Measurements from ENCODE around the gene MCM5.

The MCM5 gene

DNA sequence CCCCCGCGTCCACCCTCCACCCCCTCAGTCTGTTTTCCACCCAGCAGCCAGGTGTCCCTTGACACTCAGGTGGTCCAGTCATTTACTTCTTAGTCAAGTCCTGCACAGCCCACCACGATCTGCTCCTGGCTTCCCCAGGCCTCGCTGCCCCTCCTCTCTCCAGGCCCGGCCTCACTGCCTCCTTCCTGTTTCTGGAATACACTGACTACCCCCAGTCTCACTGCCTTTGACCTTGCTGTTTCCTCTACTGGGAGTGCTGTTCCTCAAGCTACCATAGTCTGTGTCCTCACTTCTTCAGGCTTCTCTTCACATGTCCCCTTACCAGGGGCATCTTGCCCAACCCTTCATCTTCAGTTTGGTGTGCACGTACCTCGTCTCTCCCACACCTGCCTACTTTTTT is 7.4 kb downstream of the MCM5 start:
- Histone ChIP-seq H3K4me1 (ENCODE audit: control insufficient read depth, insufficient read depth, low read length) (no peaks in the 10 kb centered on the region), H3K27me3 (ENCODE audit: control insufficient read depth, insufficient read depth, low read length) (no peaks in the 10 kb centered on the region)

DNA sequence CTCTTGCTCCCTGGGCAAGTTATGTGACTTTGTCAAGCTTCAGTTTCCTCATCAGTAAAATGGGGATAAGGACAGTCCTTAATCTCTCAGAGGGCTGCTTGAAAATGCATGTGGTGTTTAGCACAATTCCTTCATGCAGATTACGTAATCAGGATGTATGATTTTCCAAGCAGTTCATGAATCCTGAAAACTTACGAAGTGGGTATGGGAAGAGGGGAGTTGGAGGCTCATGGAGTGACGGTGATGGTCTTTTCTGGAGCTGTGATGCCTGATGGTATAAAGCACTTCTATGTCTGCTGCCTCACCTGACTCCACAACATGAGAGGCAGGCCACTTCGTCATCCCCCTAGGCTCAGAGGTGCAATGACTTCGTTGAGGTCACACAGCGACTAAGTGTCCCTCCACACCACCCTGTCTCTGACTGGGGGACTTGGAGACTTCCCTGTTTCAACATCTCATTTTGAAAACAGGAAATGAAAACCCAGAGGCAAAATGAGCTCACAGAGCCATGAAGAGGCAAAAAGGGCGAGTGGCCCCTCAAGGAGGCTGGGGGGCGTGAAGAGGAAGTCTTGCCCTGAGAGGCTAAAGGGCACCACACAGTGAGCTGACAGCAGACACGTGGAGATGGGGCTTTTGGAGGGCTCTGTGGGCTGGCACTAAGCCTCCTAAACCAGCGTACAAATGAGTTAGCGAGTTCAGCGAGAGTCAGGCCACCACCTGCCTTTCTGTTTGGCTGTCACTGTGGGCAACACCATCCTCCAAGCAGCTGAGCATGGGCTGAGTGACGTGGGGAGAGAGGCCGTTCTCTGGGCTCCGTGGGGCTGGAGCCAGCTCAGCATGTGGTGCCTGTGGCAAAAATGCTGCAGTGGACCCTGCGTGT is 10.1 kb downstream of the MCM5 start:
- Histone ChIP-seq H3K27ac (ENCODE audit: low read depth, low read length) (no peak overlapping the region), H3K36me3 (ENCODE audit: control insufficient read depth, insufficient read depth, low read length) (peaks cover 98% of the 10 kb centered on the region), H3K4me3 (ENCODE audit: low read depth, low read length) (no peak overlapping the region), H3K9me3 (ENCODE audit: control insufficient read depth, insufficient read depth, low read depth, low read length) (no peaks in the 10 kb centered on the region), H3K9ac (ENCODE audit: low read length) (no peak overlapping the region), H3K4me1 (ENCODE audit: control insufficient read depth, insufficient read depth, low read length) (no peaks in the 10 kb centered on the region), H3K27me3 (ENCODE audit: control insufficient read depth, insufficient read depth, low read length) (no peaks in the 10 kb centered on the region)

More for the DNA sequence above, 7.4 kb downstream of the MCM5 start:
- H3K36me3 ChIP-seq (ENCODE audit: control insufficient read depth, insufficient read depth, low read length) = peaks cover 99% of the 10 kb centered on the region
- no peak overlapping the region for H3K27ac ChIP-seq (ENCODE audit: low read depth, low read length)
- H3K4me3 ChIP-seq (ENCODE audit: low read depth, low read length) = no peak overlapping the region
- H3K9me3 ChIP-seq (ENCODE audit: control insufficient read depth, insufficient read depth, low read depth, low read length) = no peaks in the 10 kb centered on the region
- H3K9ac ChIP-seq (ENCODE audit: low read length) = no peak overlapping the region

DNA sequence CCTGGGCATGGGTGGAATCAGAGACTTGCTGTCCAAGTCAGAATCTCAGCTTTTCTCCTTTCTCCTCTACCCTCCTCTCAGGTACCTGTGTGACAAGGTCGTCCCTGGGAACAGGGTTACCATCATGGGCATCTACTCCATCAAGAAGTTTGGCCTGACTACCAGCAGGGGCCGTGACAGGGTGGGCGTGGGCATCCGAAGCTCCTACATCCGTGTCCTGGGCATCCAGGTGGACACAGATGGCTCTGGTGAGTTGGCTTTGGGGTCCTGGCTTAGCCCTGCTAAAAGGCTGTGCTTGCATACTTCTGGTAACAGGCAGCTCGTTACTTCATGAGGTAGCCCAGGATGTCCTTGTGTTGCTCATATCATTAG is 10.7 kb downstream of the MCM5 start:
- H3K4me3 ChIP-seq (ENCODE audit: low read depth, low read length) = no peak overlapping the region
- H3K9ac ChIP-seq (ENCODE audit: low read length) = no peak overlapping the region
- H3K27ac ChIP-seq (ENCODE audit: low read depth, low read length) = no peak overlapping the region

DNA sequence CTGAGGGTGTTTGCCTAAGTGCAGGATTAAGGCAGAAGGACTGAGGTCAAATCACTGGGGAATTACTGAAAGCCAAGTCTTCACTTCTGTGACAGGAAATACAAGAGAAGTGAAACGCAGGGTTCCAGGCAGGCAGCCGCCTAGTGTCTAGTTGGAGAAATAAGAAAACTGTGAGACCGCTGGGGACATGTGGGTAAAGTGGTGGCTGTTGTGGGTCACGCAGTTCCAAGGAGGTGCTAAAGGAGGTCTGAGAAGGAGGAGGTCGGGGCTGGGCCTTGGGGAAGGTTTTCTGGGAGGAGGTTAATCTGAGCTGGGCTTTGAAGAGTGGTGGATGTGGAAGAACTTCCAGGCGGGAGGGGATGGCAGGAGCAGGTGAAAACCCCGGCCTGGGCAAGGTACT is 11.2 kb downstream of the MCM5 start:
- Histone ChIP-seq H3K9ac (ENCODE audit: low read length) (no peak overlapping the region), H3K9me3 (ENCODE audit: control insufficient read depth, insufficient read depth, low read depth, low read length) (no peaks in the 10 kb centered on the region), H3K4me3 (ENCODE audit: low read depth, low read length) (no peak overlapping the region), H3K36me3 (ENCODE audit: control insufficient read depth, insufficient read depth, low read length) (peaks cover 98% of the 10 kb centered on the region), H3K27me3 (ENCODE audit: control insufficient read depth, insufficient read depth, low read length) (no peaks in the 10 kb centered on the region), H3K27ac (ENCODE audit: low read depth, low read length) (no peak overlapping the region), H3K4me1 (ENCODE audit: control insufficient read depth, insufficient read depth, low read length) (no peaks in the 10 kb centered on the region)

More for the DNA sequence above, 10.7 kb downstream of the MCM5 start:
- Histone ChIP-seq H3K9me3 (ENCODE audit: control insufficient read depth, insufficient read depth, low read depth, low read length) (no peaks in the 10 kb centered on the region), H3K27me3 (ENCODE audit: control insufficient read depth, insufficient read depth, low read length) (no peaks in the 10 kb centered on the region), H3K4me1 (ENCODE audit: control insufficient read depth, insufficient read depth, low read length) (no peaks in the 10 kb centered on the region), H3K36me3 (ENCODE audit: control insufficient read depth, insufficient read depth, low read length) (peaks cover 98% of the 10 kb centered on the region)

DNA sequence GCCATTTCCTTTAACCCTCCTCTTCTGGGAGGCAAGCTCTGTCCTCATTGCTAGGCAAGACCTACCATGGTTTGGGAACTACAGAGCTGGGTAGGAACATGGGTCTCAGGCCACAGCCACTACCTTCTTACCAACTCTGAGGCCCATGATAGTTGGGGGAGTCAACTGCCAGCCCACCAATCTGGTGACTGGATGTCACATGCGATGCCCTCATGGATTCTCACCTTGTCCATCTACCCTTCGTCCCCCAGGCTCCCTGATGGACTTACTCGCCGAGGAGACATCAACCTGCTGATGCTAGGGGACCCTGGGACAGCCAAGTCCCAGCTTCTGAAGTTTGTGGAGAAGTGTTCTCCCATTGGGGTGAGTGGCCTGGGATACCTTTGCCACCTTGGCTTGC is 13.7 kb downstream of the MCM5 start:
- H3K27ac ChIP-seq (ENCODE audit: low read depth, low read length) = no peak overlapping the region
- no peaks in the 10 kb centered on the region for H3K27me3 ChIP-seq (ENCODE audit: control insufficient read depth, insufficient read depth, low read length)
- no peak overlapping the region for H3K4me3 ChIP-seq (ENCODE audit: low read depth, low read length)
- no peaks in the 10 kb centered on the region for H3K4me1 ChIP-seq (ENCODE audit: control insufficient read depth, insufficient read depth, low read length)
- H3K36me3 ChIP-seq (ENCODE audit: control insufficient read depth, insufficient read depth, low read length) = peaks cover 97% of the 10 kb centered on the region
- no peaks in the 10 kb centered on the region for H3K9me3 ChIP-seq (ENCODE audit: control insufficient read depth, insufficient read depth, low read depth, low read length)
- H3K9ac ChIP-seq (ENCODE audit: low read length) = no peak overlapping the region

DNA sequence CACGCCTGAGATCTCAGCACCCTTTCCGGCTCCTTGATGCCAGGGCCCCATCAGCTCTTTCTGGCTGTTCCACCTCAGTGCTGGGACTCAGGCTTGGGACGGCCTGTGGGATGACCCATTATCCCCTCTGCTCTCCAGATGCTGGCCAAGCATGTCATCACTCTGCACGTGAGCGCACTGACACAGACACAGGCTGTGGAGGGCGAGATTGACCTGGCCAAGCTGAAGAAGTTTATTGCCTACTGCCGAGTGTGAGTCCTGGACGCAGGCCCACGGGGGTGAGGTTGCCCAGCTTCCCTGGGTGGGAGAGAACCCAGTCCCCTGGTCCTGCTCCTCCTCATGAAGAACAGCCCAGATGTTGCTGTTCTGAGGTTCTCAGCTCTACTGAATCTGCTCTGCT is 17.7 kb downstream of the MCM5 start:
- peaks cover 97% of the 10 kb centered on the region for H3K36me3 ChIP-seq (ENCODE audit: control insufficient read depth, insufficient read depth, low read length)
- no peaks in the 10 kb centered on the region for H3K27me3 ChIP-seq (ENCODE audit: control insufficient read depth, insufficient read depth, low read length)
- H3K9ac ChIP-seq (ENCODE audit: low read length) = no peak overlapping the region
- H3K9me3 ChIP-seq (ENCODE audit: control insufficient read depth, insufficient read depth, low read depth, low read length) = no peaks in the 10 kb centered on the region
- no peak overlapping the region for H3K27ac ChIP-seq (ENCODE audit: low read depth, low read length)
- H3K4me1 ChIP-seq (ENCODE audit: control insufficient read depth, insufficient read depth, low read length) = 0 out of 2 replicates have a peak, but pooled peaks cover 3% of the 10 kb centered on the region
- no peak overlapping the region for H3K4me3 ChIP-seq (ENCODE audit: low read depth, low read length)

DNA sequence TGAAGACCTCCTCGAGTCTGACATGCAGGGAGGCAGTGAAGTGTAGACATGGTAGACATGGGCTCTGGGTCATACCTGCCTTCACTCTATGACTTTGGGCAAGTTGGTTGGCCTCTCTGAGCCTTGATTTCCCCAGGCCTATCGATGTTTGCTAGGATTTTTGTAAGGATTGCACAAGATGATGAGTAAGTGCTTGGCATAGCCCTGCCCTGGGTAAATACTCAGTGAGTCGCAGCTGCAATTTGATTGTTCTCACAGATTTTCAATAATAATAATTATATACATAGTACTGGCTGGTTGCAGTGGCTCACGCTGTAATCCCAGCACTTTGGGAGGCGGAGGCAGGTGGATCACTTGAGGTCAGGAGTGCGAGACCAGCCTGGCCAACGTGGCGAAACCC is 18.1 kb downstream of the MCM5 start:
- Histone ChIP-seq H3K4me1 (ENCODE audit: control insufficient read depth, insufficient read depth, low read length) (0 out of 2 replicates have a peak, but pooled peaks cover 3% of the 10 kb centered on the region), H3K27ac (ENCODE audit: low read depth, low read length) (no peak overlapping the region), H3K27me3 (ENCODE audit: control insufficient read depth, insufficient read depth, low read length) (no peaks in the 10 kb centered on the region), H3K9ac (ENCODE audit: low read length) (no peak overlapping the region), H3K4me3 (ENCODE audit: low read depth, low read length) (no peak overlapping the region), H3K9me3 (ENCODE audit: control insufficient read depth, insufficient read depth, low read depth, low read length) (no peaks in the 10 kb centered on the region), H3K36me3 (ENCODE audit: control insufficient read depth, insufficient read depth, low read length) (peaks cover 98% of the 10 kb centered on the region)

DNA sequence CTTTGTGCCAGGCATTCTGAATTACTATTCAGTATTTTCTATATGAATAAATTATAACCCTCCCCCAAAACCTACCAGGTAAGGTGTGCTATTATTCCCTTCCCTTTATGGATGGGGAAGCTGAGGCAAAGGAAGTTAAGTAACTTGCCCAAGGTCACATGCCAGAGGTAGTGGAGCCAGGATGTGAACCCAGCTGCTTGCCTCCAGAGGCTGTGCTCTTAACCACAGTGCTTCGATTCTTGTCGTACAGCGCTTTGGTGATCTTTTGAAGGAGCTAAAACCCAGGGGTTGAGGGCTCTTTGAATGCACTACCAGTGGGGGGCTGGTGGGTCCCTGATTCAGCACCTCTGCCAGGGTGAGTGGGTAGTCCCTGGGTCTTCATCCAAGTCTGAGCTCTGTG is 18.8 kb downstream of the MCM5 start:
- Histone ChIP-seq H3K27ac (ENCODE audit: low read depth, low read length) (no peak overlapping the region), H3K9ac (ENCODE audit: low read length) (no peak overlapping the region), H3K4me1 (ENCODE audit: control insufficient read depth, insufficient read depth, low read length) (0 out of 2 replicates have a peak, but pooled peaks cover 3% of the 10 kb centered on the region), H3K36me3 (ENCODE audit: control insufficient read depth, insufficient read depth, low read length) (peaks cover 98% of the 10 kb centered on the region), H3K4me3 (ENCODE audit: low read depth, low read length) (no peak overlapping the region), H3K27me3 (ENCODE audit: control insufficient read depth, insufficient read depth, low read length) (no peaks in the 10 kb centered on the region), H3K9me3 (ENCODE audit: control insufficient read depth, insufficient read depth, low read depth, low read length) (no peaks in the 10 kb centered on the region)

DNA sequence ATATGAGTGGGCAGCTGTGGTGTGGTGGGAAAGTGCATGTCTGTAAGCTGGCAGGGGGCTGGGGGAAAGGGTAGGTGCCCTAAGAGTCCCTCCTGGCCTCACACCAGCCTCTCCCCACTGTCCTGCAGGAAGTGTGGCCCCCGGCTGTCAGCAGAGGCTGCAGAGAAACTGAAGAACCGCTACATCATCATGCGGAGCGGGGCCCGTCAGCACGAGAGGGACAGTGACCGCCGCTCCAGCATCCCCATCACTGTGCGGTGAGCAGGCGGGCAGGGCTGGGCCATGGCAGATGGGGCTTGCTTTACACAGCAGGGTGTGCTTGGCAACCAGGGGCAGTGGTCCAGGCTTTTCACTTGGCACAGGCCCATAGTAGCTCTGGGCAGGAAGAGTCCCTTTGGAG is 19.8 kb downstream of the MCM5 start:
- Histone ChIP-seq H3K27me3 (ENCODE audit: control insufficient read depth, insufficient read depth, low read length) (no peaks in the 10 kb centered on the region), H3K9ac (ENCODE audit: low read length) (no peak overlapping the region), H3K27ac (ENCODE audit: low read depth, low read length) (no peak overlapping the region), H3K36me3 (ENCODE audit: control insufficient read depth, insufficient read depth, low read length) (peaks cover 98% of the 10 kb centered on the region), H3K4me1 (ENCODE audit: control insufficient read depth, insufficient read depth, low read length) (0 out of 2 replicates have a peak, but pooled peaks cover 3% of the 10 kb centered on the region), H3K4me3 (ENCODE audit: low read depth, low read length) (no peak overlapping the region), H3K9me3 (ENCODE audit: control insufficient read depth, insufficient read depth, low read depth, low read length) (no peaks in the 10 kb centered on the region)

DNA sequence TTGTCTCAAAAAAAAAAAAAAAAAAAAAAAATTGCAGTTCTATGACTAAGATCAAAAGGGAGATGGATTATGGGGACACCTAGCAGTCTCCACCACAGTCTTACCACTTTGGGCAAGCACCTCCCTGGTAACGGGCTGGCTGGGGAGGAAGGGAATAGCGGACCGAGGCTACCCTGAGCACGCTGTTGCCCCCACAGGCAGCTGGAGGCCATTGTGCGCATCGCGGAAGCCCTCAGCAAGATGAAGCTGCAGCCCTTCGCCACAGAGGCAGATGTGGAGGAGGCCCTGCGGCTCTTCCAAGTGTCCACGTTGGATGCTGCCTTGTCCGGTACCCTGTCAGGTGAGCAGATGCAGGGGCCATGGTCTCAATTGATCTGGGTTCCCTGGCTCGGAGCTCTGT is 21.2 kb downstream of the MCM5 start:
- peaks cover 98% of the 10 kb centered on the region for H3K36me3 ChIP-seq (ENCODE audit: control insufficient read depth, insufficient read depth, low read length)
- H3K4me3 ChIP-seq (ENCODE audit: low read depth, low read length) = no peak overlapping the region
- no peaks in the 10 kb centered on the region for H3K27me3 ChIP-seq (ENCODE audit: control insufficient read depth, insufficient read depth, low read length)

DNA sequence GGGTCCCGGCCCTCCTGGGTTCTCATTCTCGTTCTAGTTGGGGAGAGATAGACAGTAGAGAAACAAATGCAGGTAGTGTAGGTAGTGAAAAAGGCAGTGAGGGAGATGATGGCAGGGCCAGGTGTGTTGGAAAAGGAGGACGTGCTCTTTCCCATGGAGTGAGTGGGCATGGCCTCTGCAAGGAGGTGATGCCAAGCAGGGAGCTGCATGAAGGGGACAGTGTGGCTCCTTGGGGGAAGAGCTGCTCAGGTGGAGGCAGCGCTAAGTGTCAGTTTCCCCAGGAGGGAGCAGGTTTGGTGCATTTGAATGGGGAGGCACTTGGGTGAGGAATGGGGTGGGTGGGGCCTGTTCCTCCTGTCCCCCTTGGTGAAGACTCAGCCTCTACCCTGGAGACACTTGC is 22.2 kb downstream of the MCM5 start:
- Histone ChIP-seq H3K36me3 (ENCODE audit: control insufficient read depth, insufficient read depth, low read length) (peaks cover 98% of the 10 kb centered on the region), H3K4me3 (ENCODE audit: low read depth, low read length) (no peak overlapping the region), H3K27ac (ENCODE audit: low read depth, low read length) (no peak overlapping the region), H3K4me1 (ENCODE audit: control insufficient read depth, insufficient read depth, low read length) (peaks cover 16% of the 10 kb centered on the region), H3K9me3 (ENCODE audit: control insufficient read depth, insufficient read depth, low read depth, low read length) (no peaks in the 10 kb centered on the region), H3K27me3 (ENCODE audit: control insufficient read depth, insufficient read depth, low read length) (no peaks in the 10 kb centered on the region), H3K9ac (ENCODE audit: low read length) (no peak overlapping the region)

More for the DNA sequence above, 21.2 kb downstream of the MCM5 start:
- H3K27ac ChIP-seq (ENCODE audit: low read depth, low read length) = no peak overlapping the region
- no peak overlapping the region for H3K9ac ChIP-seq (ENCODE audit: low read length)
- peaks cover 7% of the 10 kb centered on the region for H3K4me1 ChIP-seq (ENCODE audit: control insufficient read depth, insufficient read depth, low read length)
- H3K9me3 ChIP-seq (ENCODE audit: control insufficient read depth, insufficient read depth, low read depth, low read length) = no peaks in the 10 kb centered on the region
